Keratinocyte (primary cell): ENCODE data around the gene GRWD1.

ENCODE experiments used
- EZH2 ChIP-seq: IDR thresholded peaks from one replicate; pipeline ENCODE4 v1.6.1; 2012; ENCODE audit warnings: inconsistent platforms, mild to moderate bottlenecking, low read length, moderate library complexity
- TF ChIP-seq, protein P1 (sequence below), 3 experiments: IDR thresholded peaks in 1 of 3; conservative IDR thresholded peaks in 1 of 3; optimal IDR thresholded peaks in 1 of 3; 2 replicates in 2 of 3; 3 replicates in 1 of 3; pipeline versions ENCODE3 to v1.5.1; 2011; ENCODE audit warnings: low read length in 3 of 3, mild to moderate bottlenecking in 3 of 3, moderate library complexity in 2 of 3, control low read depth in 1 of 3, inconsistent platforms in 1 of 3; ENCODE audit not compliant: insufficient read depth in 2 of 3; ENCODE audit errors: extremely low read depth in 1 of 3

DNA sequence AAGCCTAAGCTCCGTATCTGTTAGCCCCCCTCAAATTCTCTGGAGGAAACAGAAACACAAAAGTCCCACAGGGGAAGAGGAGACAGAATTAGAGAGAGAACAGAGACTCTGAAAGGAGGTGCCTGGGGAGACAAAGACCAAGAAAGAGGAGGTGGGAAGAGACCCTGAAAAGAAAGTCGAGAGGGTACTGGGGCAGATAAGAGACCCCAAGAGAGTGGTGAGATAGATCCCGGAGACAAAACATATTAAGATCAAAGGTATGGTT is 915 bp upstream of the GRWD1 start:
- TF ChIP-seq, protein P1, sequence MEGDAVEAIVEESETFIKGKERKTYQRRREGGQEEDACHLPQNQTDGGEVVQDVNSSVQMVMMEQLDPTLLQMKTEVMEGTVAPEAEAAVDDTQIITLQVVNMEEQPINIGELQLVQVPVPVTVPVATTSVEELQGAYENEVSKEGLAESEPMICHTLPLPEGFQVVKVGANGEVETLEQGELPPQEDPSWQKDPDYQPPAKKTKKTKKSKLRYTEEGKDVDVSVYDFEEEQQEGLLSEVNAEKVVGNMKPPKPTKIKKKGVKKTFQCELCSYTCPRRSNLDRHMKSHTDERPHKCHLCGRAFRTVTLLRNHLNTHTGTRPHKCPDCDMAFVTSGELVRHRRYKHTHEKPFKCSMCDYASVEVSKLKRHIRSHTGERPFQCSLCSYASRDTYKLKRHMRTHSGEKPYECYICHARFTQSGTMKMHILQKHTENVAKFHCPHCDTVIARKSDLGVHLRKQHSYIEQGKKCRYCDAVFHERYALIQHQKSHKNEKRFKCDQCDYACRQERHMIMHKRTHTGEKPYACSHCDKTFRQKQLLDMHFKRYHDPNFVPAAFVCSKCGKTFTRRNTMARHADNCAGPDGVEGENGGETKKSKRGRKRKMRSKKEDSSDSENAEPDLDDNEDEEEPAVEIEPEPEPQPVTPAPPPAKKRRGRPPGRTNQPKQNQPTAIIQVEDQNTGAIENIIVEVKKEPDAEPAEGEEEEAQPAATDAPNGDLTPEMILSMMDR (optimal IDR thresholded peaks at IDR 0.05 in 1 of 3, IDR thresholded peaks at IDR 0.05 in 1 of 3, conservative IDR thresholded peaks at IDR 0.05 in 1 of 3; ENCODE audit: extremely low read depth in 1 of 3, insufficient read depth in 2 of 3, low read length in 3 of 3) = no peak
- TF ChIP-seq EZH2 = no peak
